CD4-positive, alpha-beta T cell (primary cell): ENCODE results near the gene REV1. TPM values are rescaled to one million over a fixed set of nuclear protein-coding genes. Genes with fewer than 3 reads are reported as not detected.

Source experiments
- ATAC-seq: fragments of 200-7000 bp; cut with Tn5 transposase; one replicate; pipeline ENCODE4 v1.10.0; 2022; ENCODE audit warnings: mild to moderate bottlenecking; ENCODE audit not compliant: poor library complexity
- CTCF ChIA-PET: fragments of 350-600 bp; sonication (Branson Sonifier 250); formaldehyde crosslinking; loops from one replicate; lab custom pipeline; 2021; ENCODE audit warnings: antibody characterized with exemption, inconsistent platforms; lab: Charles Lee
- POLR2A ChIA-PET: fragments of 350-600 bp; sonication (Branson Sonifier 250); formaldehyde crosslinking; loops from one replicate; lab custom pipeline; 2021; ENCODE audit warnings: antibody characterized with exemption, inconsistent platforms; lab: Charles Lee
- DNase-seq, 14 experiments: peaks; one replicate each; pipeline ENCODE4 v3.0.0-alpha.2; 2013 to 2020; ENCODE audit warnings: mixed read lengths in 2 of 14
- H3K27ac ChIP-seq, 2 donors: one replicate each; pipeline versions ENCODE4 v1.5.1 to v1.7.0; 2013; ENCODE audit warnings: low read length in 2 of 2, low read depth in 1 of 2, mild to moderate bottlenecking in 1 of 2
- H3K27me3 ChIP-seq, 2 experiments: 1 replicate in 1 of 2; 2 replicates in 1 of 2; pipeline versions ENCODE4 v1.6.1 to v1.7.0; 2013; ENCODE audit warnings: low read length in 2 of 2, control low read depth in 1 of 2, mild to moderate bottlenecking in 1 of 2, moderate library complexity in 1 of 2; ENCODE audit not compliant: insufficient read depth in 2 of 2, control insufficient read depth in 1 of 2
- H3K36me3 ChIP-seq: one replicate; pipeline ENCODE4 v1.6.1; 2013; ENCODE audit warnings: low read length, control low read depth; ENCODE audit not compliant: insufficient read depth
- H3K4me1 ChIP-seq: one replicate; pipeline ENCODE4 v1.6.1; 2013; ENCODE audit warnings: low read length, control low read depth; ENCODE audit not compliant: insufficient read depth
- H3K4me3 ChIP-seq: one replicate; pipeline ENCODE4 v1.5.1; 2013; ENCODE audit warnings: mild to moderate bottlenecking, low read length, moderate library complexity
- H3K9me3 ChIP-seq, 2 experiments: 1 replicate in 1 of 2; 2 replicates in 1 of 2; pipeline versions ENCODE4 v1.6.1 to v1.7.0; 2013; ENCODE audit warnings: low read length in 2 of 2, mild to moderate bottlenecking in 2 of 2, control low read depth in 1 of 2, moderate library complexity in 1 of 2; ENCODE audit not compliant: control insufficient read depth in 1 of 2, insufficient read depth in 1 of 2
- H3K27ac Mint-ChIP-seq: one replicate; pipeline ENCODE4 v1.8.0; 2020; ENCODE audit warnings: mixed read lengths
- H3K27me3 Mint-ChIP-seq: one replicate; pipeline ENCODE4 v1.8.0; 2021; ENCODE audit warnings: mixed read lengths
- H3K36me3 Mint-ChIP-seq: one replicate; pipeline ENCODE4 v1.8.0; 2021; ENCODE audit warnings: low read depth, mixed read lengths
- H3K4me1 Mint-ChIP-seq: one replicate; pipeline ENCODE4 v1.8.0; 2021; ENCODE audit warnings: low read depth, mixed read lengths
- H3K4me3 Mint-ChIP-seq: one replicate; pipeline ENCODE4 v1.8.0; 2020; ENCODE audit warnings: mild to moderate bottlenecking, mixed read lengths
- H3K9me3 Mint-ChIP-seq: one replicate; pipeline ENCODE4 v1.8.0; 2020; ENCODE audit warnings: mixed read lengths
- CTCF ChIP-seq: fragments of 200-600 bp; IDR thresholded peaks from one replicate; pipeline ENCODE4 v1.8.0; 2022; ENCODE audit warnings: antibody characterized with exemption, mild to moderate bottlenecking
- intact Hi-C, 2 experiments: fragments of 100-400 bp; cut with DNase I in 1 of 2; cut with micrococcal nuclease in 1 of 2; formaldehyde crosslinking; loops; one replicate each; pipeline versions ENCODE4 v1.15.1 to v1.9.0; 2023 to 2025; cut with DNase I, micrococcal nuclease
- total RNA-seq, 174 experiments: library from RNA in 2 of 174; stranded (reverse) in 2 of 174; gene quantifications; one replicate each; pipeline ENCODE4 v1.2.3 and lab custom pipeline; 2021 to 2026

The REV1 gene
- total RNA-seq, 2 experiments from 2014 or later, result 39.8 TPM

- H3K9me3 ChIP-seq, result no peaks in the 10 kb centered on the region
- intact Hi-C loops, result no loop called here
- H3K27me3 ChIP-seq, result no peaks in the 10 kb centered on the region
- H3K27ac Mint-ChIP-seq, result peak overlapping the region; percentile 42
- H3K9me3 Mint-ChIP-seq, result no peaks in the 10 kb centered on the region
- no peaks in the 10 kb centered on the region for H3K27me3 Mint-ChIP-seq
- no peak for ATAC-seq
- H3K36me3 ChIP-seq, result peaks cover 72% of the 10 kb centered on the region
- CTCF ChIA-PET, result interaction anchor here (0.5 to 1.3 kb wide), 2 partner anchors 23 to 28 kb away, joined by 3 read pairs; no protein-coding TSS in a partner anchor
- POLR2A ChIA-PET, result no interaction called here
- H3K4me1 Mint-ChIP-seq, result no peaks in the 10 kb centered on the region
- H3K4me3 Mint-ChIP-seq, result no peak overlapping the region
- no peak overlapping the region for H3K27ac ChIP-seq
- no peaks in the 10 kb centered on the region for H3K4me1 ChIP-seq
- no peak for DNase-seq
- no peak overlapping the region for H3K4me3 ChIP-seq
- H3K36me3 Mint-ChIP-seq, result peaks cover 98% of the 10 kb centered on the region
- TF ChIP-seq CTCF, result no peak
These were observed 109.3 kb downstream of the REV1 start for GRCh38 chr2:99380376-99381010.

- H3K4me1 Mint-ChIP-seq, result no peaks in the 10 kb centered on the region
- CTCF ChIA-PET, result interaction anchor here (1.3 kb wide), 1 partner anchor 12 kb away, joined by 3 read pairs; no protein-coding TSS in a partner anchor
- H3K27ac Mint-ChIP-seq, result peak overlapping the region; percentile 24
These were observed 111.9 kb downstream of the REV1 start for GRCh38 chr2:99377879-99378278.

GRCh38 chr2:99376254-99376864, 113.5 kb downstream of the REV1 start:
- intact Hi-C loops, result no loop called here
- Mint-ChIP-seq H3K4me1 (no peaks in the 10 kb centered on the region), H3K9me3 (no peaks in the 10 kb centered on the region), H3K4me3 (no peak overlapping the region), H3K36me3 (peaks cover 100% of the 10 kb centered on the region), H3K27ac (peak overlapping the region; percentile 5), H3K27me3 (no peaks in the 10 kb centered on the region)
- no peak for DNase-seq
- POLR2A ChIA-PET, result no interaction called here
- Histone ChIP-seq H3K9me3 (peaks cover 0 to 5% of the 10 kb centered on the region in 2 experiments), H3K36me3 (peaks cover 86% of the 10 kb centered on the region), H3K4me1 (no peaks in the 10 kb centered on the region), H3K27me3 (no peaks in the 10 kb centered on the region), H3K4me3 (no peak overlapping the region), H3K27ac (no peak overlapping the region)
- no peak for TF ChIP-seq CTCF
- ATAC-seq, result no peak
- CTCF ChIA-PET, result interaction anchor here (1.3 kb wide), 1 partner anchor 10 kb away, joined by 3 read pairs; no protein-coding TSS in a partner anchor

More at GRCh38 chr2:99377879-99378278, 111.9 kb downstream of the REV1 start:
- Mint-ChIP-seq H3K36me3 (peaks cover 100% of the 10 kb centered on the region), H3K27me3 (no peaks in the 10 kb centered on the region), H3K9me3 (no peaks in the 10 kb centered on the region), H3K4me3 (no peak overlapping the region)
- TF ChIP-seq CTCF, result no peak
- no peak for ATAC-seq
- no peak overlapping the region for H3K4me3 ChIP-seq
- no peak overlapping the region for H3K27ac ChIP-seq
- no peaks in the 10 kb centered on the region for H3K4me1 ChIP-seq
- intact Hi-C loops, result no loop called here
- H3K36me3 ChIP-seq, result peaks cover 86% of the 10 kb centered on the region
- peaks cover 0 to 5% of the 10 kb centered on the region in 2 experiments for H3K9me3 ChIP-seq
- DNase-seq, result no peak
- no peaks in the 10 kb centered on the region for H3K27me3 ChIP-seq
- POLR2A ChIA-PET, result interaction anchor here (0.8 kb wide), 1 partner anchor 21 kb away, joined by 3 read pairs; no protein-coding TSS in a partner anchor
